Ramos (cell line): Measurements from ENCODE around the gene PTGES.

Source experiments
- in situ Hi-C: fragments of 300-500 bp; cut with MboI; formaldehyde crosslinking; loops from one replicate; pipeline ENCODE4 v1.14.3; 2022; ENCODE audit warnings: low sequenced_read_pairs; ENCODE audit not compliant: unreplicated experiment

PTGES gene

GRCh38 chr9:129752900-129753729 lies at the start of gene PTGES:
TSS of gene PTGES (minus strand) at chr9:129753042. CDS start at chr9:129753012, 30 bp downstream.
- in situ Hi-C loops: no loop called here

GRCh38 chr9:129801504-129801903 lies 48.7 kb upstream of the PTGES start:
- in situ Hi-C loops: no loop called here

- in situ Hi-C loops: loop anchor here (25.0 kb wide), 1 partner anchor 662 kb away; no protein-coding TSS in a partner anchor
Observed at GRCh38 chr9:129798973-129799372, 46.1 kb upstream of the PTGES start.

- in situ Hi-C loops: loop anchor here (25.0 kb wide), 1 partner anchor 659 kb away; no protein-coding TSS in a partner anchor
Observed at GRCh38 chr9:129796029-129796428, 43.2 kb upstream of the PTGES start.

- in situ Hi-C loops: loop anchor here (25.0 kb wide), 1 partner anchor 657 kb away; no protein-coding TSS in a partner anchor
Observed at GRCh38 chr9:129794549-129794948, 41.7 kb upstream of the PTGES start.

- in situ Hi-C loops: loop anchor here (10.0 to 25.0 kb wide), 2 partner anchors 132 to 649 kb away; no protein-coding TSS in a partner anchor
Observed at GRCh38 chr9:129786481-129786880, 33.6 kb upstream of the PTGES start.

GRCh38 chr9:129785866-129786265 lies 33.0 kb upstream of the PTGES start:
- in situ Hi-C loops: loop anchor here (10.0 to 25.0 kb wide), 2 partner anchors 131 to 649 kb away; no protein-coding TSS in a partner anchor

GRCh38 chr9:129784970-129785369 lies 32.1 kb upstream of the PTGES start:
- in situ Hi-C loops: loop anchor here (5.0 to 25.0 kb wide), 3 partner anchors 48 to 648 kb away; no protein-coding TSS in a partner anchor

- in situ Hi-C loops: loop anchor here (5.0 to 25.0 kb wide), 3 partner anchors 46 to 646 kb away; no protein-coding TSS in a partner anchor
Observed at GRCh38 chr9:129783516-129784361, 30.9 kb upstream of the PTGES start.

GRCh38 chr9:129781981-129782380 lies 29.1 kb upstream of the PTGES start:
- in situ Hi-C loops: loop anchor here (5.0 to 25.0 kb wide), 3 partner anchors 45 to 645 kb away; no protein-coding TSS in a partner anchor

- in situ Hi-C loops: loop anchor here (5.0 to 25.0 kb wide), 3 partner anchors 44 to 644 kb away; no protein-coding TSS in a partner anchor
Observed at GRCh38 chr9:129781131-129781530, 28.3 kb upstream of the PTGES start.

- in situ Hi-C loops: loop anchor here (5.0 to 25.0 kb wide), 3 partner anchors 42 to 642 kb away; no protein-coding TSS in a partner anchor
Observed at GRCh38 chr9:129779560-129780190, 26.8 kb upstream of the PTGES start.

- in situ Hi-C loops: loop anchor here (25.0 kb wide), 1 partner anchor 641 kb away; no protein-coding TSS in a partner anchor
Observed at GRCh38 chr9:129778469-129778868, 25.6 kb upstream of the PTGES start.

- in situ Hi-C loops: loop anchor here (25.0 kb wide), 1 partner anchor 640 kb away; no protein-coding TSS in a partner anchor
Observed at GRCh38 chr9:129777769-129778130, 24.9 kb upstream of the PTGES start.

- in situ Hi-C loops: loop anchor here (25.0 kb wide), 1 partner anchor 640 kb away; no protein-coding TSS in a partner anchor
Observed at GRCh38 chr9:129776938-129777768, 24.3 kb upstream of the PTGES start.

GRCh38 chr9:129776566-129776937 lies 23.7 kb upstream of the PTGES start:
- in situ Hi-C loops: loop anchor here (25.0 kb wide), 1 partner anchor 639 kb away; no protein-coding TSS in a partner anchor

- in situ Hi-C loops: loop anchor here (25.0 kb wide), 1 partner anchor 639 kb away; no protein-coding TSS in a partner anchor
Observed at GRCh38 chr9:129776096-129776495, 23.3 kb upstream of the PTGES start.

- in situ Hi-C loops: loop anchor here (25.0 kb wide), 1 partner anchor 638 kb away; no protein-coding TSS in a partner anchor
Observed at GRCh38 chr9:129775448-129775798, 22.6 kb upstream of the PTGES start.
